ENCODE measurements around the gene RBKS. TPM values are rescaled to one million over a fixed set of nuclear protein-coding genes. Genes with fewer than 3 reads are reported as not detected.

Gene RBKS
- total and polyA plus RNA-seq, 4 donors = 0.90 to 6.5 (median 4.6) TPM

DNA sequence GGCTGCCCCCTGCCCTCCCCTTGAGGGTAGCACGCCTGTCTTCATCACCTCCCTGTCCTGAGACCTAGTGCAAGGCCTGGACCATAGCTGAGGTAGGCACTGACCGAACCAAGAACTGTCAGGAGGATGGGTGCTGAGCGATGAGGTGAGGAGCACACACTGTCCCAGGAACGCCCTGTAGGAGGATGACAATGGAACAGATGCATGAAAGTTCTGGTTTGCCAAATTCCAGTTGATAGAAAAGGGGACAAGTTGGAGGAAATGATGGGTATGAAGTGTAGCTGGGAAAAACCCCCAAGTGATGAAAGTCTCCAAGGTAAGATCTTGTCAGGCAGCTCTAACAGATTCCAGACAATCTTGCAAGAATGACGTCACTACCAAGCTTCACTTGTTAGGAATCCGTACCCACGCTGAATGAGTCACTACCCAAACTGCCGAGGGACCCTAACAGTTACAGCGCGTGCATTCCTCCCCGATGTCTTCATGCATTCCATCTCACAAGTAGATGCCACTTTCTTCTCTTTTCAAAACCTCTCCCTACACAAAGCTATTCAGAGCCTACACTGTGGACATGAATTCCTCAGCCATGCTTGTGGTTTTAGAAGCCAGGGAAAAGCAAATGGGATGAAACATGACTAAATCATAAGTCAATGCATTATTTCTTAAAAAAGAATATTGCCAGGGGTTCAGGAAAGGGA lies 91.1 kb downstream of the RBKS start:
- Histone ChIP-seq H3K4me1 (ENCODE audit: control insufficient read depth in 1 of 2, insufficient read depth in 2 of 2, low read length in 2 of 2) (peaks cover 6 to 21% of the 10 kb centered on the region in 2 donors), H3K27me3 (ENCODE audit: control insufficient read depth in 1 of 2, insufficient read depth in 2 of 2, low read length in 1 of 2) (no peaks in the 10 kb centered on the region), H3K9me3 (ENCODE audit: control insufficient read depth, low read length) (no peaks in the 10 kb centered on the region), H3K4me3 (ENCODE audit: low read length in 2 of 2) (no peak overlapping the region), H3K36me3 (ENCODE audit: control insufficient read depth in 1 of 2, insufficient read depth in 2 of 2, low read length in 1 of 2) (no peaks in the 10 kb centered on the region), H3K27ac (ENCODE audit: low read depth in 1 of 2, low read length in 2 of 2) (peak overlapping the region; percentile 79 to 99)
- 28 to 32% methylated on average over 11 of the region's 11 CpGs for WGBS, 2 donors
- DNase-seq = peak; percentile 87 to 88
- peak; percentile 82 for ATAC-seq (ENCODE audit: low FRiP score)
- intact Hi-C loops (cut with DNase I) = loop anchor here (2.0 to 10.0 kb wide), 6 partner anchors 77 to 598 kb away; partner anchors contain the start of gene FOSL2 (in 1 of the 2)

DNA sequence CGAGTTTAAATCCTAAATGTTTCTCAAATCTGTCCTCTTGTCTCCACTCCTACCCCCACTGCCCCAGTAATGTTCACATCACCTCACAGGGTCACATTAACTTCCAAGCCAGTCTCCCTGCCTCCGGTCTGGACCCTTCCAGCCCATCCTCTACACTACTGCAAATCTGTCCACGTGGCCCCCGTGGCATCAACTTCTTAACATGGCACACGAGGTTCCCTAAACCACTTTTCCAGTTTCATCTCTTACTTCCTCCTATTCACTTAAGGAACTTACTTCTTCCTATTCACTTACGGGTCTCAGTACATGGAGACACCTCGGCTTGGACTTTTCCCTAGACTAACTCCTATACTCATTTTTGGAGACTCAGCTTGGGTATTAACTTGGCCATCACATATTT lies 91.7 kb downstream of the RBKS start:
- intact Hi-C loops (cut with DNase I) = loop anchor here (2.0 to 10.0 kb wide), 6 partner anchors 76 to 599 kb away; partner anchors contain the start of gene FOSL2 (in 1 of the 2)
- Histone ChIP-seq H3K9me3 (ENCODE audit: control insufficient read depth, low read length) (no peaks in the 10 kb centered on the region), H3K36me3 (ENCODE audit: control insufficient read depth in 1 of 2, insufficient read depth in 2 of 2, low read length in 1 of 2) (no peaks in the 10 kb centered on the region), H3K4me3 (ENCODE audit: low read length in 2 of 2) (no peak overlapping the region), H3K27ac (ENCODE audit: low read depth in 1 of 2, low read length in 2 of 2) (peak overlapping the region; percentile 71 to 79), H3K27me3 (ENCODE audit: control insufficient read depth in 1 of 2, insufficient read depth in 2 of 2, low read length in 1 of 2) (no peaks in the 10 kb centered on the region), H3K4me1 (ENCODE audit: control insufficient read depth in 1 of 2, insufficient read depth in 2 of 2, low read length in 2 of 2) (peaks cover 6 to 21% of the 10 kb centered on the region in 2 donors)
- WGBS, 2 donors = 88 to 91% methylated on average over 7 of the region's 7 CpGs
- ATAC-seq (ENCODE audit: low FRiP score) (no peak), DNase-seq (peak in 1 of 2 donors; percentile 54)

DNA sequence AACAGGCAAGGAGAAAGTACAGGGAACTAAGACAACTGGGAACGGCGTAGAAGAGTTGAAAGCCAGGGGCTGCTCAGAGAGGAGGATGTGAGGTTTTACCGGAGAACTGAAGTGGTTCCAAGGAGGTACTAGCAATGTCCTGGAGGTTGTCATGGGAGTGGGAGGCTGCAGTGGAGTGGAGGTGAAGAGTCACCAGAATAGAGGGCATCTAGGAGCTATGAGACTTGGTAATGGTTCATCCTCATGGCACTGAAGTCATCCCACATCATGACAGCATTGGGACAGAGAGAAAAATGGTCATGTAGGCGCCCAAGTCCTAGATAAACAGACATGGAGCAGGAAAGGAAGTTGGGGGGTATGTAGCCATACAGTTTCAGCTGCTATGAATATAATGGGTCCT lies 92.3 kb downstream of the RBKS start:
- DNase-seq (no peak), ATAC-seq (ENCODE audit: low FRiP score) (no peak)
- no peaks in the 10 kb centered on the region for H3K27me3 ChIP-seq (ENCODE audit: control insufficient read depth in 1 of 2, insufficient read depth in 2 of 2, low read length in 1 of 2)
- H3K27ac ChIP-seq (ENCODE audit: low read depth in 1 of 2, low read length in 2 of 2) = peak overlapping the region; percentile 71 to 79
- no peaks in the 10 kb centered on the region for H3K9me3 ChIP-seq (ENCODE audit: control insufficient read depth, low read length)
- H3K4me3 ChIP-seq (ENCODE audit: low read length in 2 of 2) = no peak overlapping the region
- intact Hi-C loops (cut with DNase I) = loop anchor here (2.0 to 10.0 kb wide), 6 partner anchors 76 to 599 kb away; partner anchors contain the start of gene FOSL2 (in 1 of the 2)
- H3K4me1 ChIP-seq (ENCODE audit: control insufficient read depth in 1 of 2, insufficient read depth in 2 of 2, low read length in 2 of 2) = peaks cover 6 to 21% of the 10 kb centered on the region in 2 donors
- 93% methylated on average over 4 of the region's 4 CpGs for WGBS, 2 donors
- no peaks in the 10 kb centered on the region for H3K36me3 ChIP-seq (ENCODE audit: control insufficient read depth in 1 of 2, insufficient read depth in 2 of 2, low read length in 1 of 2)

DNA sequence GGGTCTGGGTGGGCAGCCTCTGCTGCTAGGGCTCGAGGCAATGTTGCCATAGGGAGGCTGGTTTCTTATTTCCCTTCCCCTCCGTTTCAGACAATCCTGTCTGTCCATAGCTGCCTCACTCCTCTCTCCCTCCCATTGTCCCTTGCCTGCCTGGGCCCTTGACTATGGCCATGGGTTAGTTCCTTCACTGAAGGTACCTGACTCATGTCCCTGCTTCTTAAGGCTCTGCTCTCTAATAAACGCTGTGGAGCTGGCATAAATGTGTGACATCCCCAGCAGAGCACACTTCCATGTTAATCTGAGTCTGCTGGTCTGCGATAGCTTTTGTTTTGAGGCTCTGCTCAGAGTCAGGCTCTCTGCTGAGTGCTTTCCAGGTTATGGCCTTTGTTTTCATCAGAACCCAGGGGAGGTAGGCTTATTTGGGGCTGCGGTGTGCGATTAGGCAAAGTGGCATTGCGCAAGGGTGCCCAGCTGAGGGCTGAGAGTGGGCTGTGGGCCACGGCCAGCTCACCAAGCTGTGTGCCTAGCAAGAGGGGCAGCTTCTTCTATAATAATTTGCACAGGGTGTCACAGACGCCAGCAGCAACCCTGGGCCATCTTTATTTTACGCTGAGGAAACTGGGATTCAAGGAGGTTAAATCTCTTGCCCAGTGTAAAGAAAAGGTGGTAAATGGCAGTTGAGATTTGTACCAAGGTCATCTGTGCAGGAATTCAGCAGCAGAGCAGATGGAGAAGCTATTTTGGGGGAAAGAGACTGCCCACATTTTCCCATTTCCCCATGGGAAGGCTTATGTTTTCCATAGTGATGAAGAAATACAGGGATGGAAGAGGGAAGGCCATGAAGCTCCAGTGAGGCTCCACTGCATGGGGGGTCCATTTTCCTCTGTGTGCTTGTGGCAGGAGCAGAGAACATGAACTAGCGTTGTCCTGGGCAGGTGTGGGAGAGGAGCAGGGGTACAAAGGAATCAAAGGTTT lies 93.1 kb downstream of the RBKS start:
- H3K36me3 ChIP-seq (ENCODE audit: control insufficient read depth in 1 of 2, insufficient read depth in 2 of 2, low read length in 1 of 2) = no peaks in the 10 kb centered on the region
- intact Hi-C loops (cut with DNase I) = loop anchor here (5.0 to 10.0 kb wide), 5 partner anchors 75 to 600 kb away; partner anchors contain the start of gene FOSL2 (in 1 of the 2)
- H3K4me1 ChIP-seq (ENCODE audit: control insufficient read depth in 1 of 2, insufficient read depth in 2 of 2, low read length in 2 of 2) = peaks cover 6 to 21% of the 10 kb centered on the region in 2 donors
- no peaks in the 10 kb centered on the region for H3K9me3 ChIP-seq (ENCODE audit: control insufficient read depth, low read length)
- ATAC-seq (ENCODE audit: low FRiP score) (peak; percentile 6), DNase-seq (no peak)
- H3K27ac ChIP-seq (ENCODE audit: low read depth in 1 of 2, low read length in 2 of 2) = peak overlapping the region; percentile 71 to 100
- no peaks in the 10 kb centered on the region for H3K27me3 ChIP-seq (ENCODE audit: control insufficient read depth in 1 of 2, insufficient read depth in 2 of 2, low read length in 1 of 2)
- WGBS, 2 donors = 55 to 56% methylated on average over 11 of the region's 11 CpGs
- no peak overlapping the region for H3K4me3 ChIP-seq (ENCODE audit: low read length in 2 of 2)

DNA sequence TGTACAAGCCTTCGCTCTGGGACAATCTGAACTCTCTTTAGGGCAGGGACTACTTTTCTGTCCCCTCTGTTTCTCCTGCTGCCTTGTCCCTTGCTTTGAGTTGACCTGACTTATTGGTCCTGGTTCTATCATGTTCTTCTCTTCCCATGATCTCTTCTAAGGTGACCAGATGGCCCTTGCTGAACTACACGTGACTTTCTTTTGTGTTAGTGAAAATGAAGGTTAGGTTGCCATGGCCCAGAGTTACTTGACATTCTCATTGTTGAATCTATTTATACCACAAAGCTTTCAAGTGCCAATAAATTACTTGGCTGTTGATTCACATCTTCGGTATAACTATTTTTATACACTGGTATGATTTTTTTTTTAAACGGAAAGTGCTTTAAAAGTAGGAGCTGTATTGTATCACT lies 94.3 kb downstream of the RBKS start:
- Histone ChIP-seq H3K9me3 (ENCODE audit: control insufficient read depth, low read length) (no peaks in the 10 kb centered on the region), H3K4me1 (ENCODE audit: control insufficient read depth in 1 of 2, insufficient read depth in 2 of 2, low read length in 2 of 2) (peaks cover 4 to 21% of the 10 kb centered on the region in 2 donors), H3K27ac (ENCODE audit: low read depth in 1 of 2, low read length in 2 of 2) (peak overlapping the region; percentile 88 to 98), H3K36me3 (ENCODE audit: control insufficient read depth in 1 of 2, insufficient read depth in 2 of 2, low read length in 1 of 2) (no peaks in the 10 kb centered on the region), H3K4me3 (ENCODE audit: low read length in 2 of 2) (no peak overlapping the region), H3K27me3 (ENCODE audit: control insufficient read depth in 1 of 2, insufficient read depth in 2 of 2, low read length in 1 of 2) (no peaks in the 10 kb centered on the region)
- DNase-seq (no peak), ATAC-seq (ENCODE audit: low FRiP score) (peak; percentile 53)
- intact Hi-C loops (cut with DNase I) = loop anchor here (5.0 to 10.0 kb wide), 5 partner anchors 74 to 601 kb away; partner anchors contain the start of gene FOSL2 (in 1 of the 2)
- 3 to 8% methylated on average over 4 of the region's 4 CpGs for WGBS, 2 donors

DNA sequence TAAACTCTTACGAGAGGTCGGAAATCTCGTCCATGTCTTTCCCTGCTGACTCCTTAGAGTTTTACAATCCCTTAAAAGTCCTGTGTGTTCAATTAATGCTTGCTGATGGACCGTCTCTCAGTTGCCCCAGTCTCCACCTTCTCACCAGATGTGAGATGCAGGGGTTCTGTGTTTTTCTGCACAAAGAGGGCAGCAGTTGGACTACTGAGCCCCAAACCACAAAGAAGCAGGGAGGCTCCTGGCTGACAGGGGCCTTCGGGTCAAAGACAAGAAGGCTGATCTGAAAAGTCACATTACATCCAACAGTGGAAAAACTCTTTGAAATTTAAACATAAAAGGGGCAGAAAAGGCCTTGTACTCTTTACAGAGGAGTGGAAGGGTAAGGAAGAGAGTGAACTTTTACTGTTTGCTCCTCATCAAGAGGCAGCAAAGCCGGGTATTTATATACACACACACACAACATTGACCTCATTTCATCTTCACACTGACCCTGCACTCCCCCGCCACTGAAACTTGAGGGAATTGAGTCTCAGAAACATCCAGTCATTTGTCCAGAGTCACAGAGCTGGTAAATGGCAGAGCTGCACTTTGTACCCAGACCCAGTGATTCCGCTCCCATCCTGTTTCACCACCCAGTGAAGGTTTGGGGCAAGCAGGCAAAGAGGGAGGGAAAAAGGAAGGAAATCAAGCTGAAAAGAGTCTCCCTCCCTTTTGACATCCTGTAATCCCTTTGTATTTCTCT lies 94.9 kb downstream of the RBKS start:
- peaks cover 0 to 21% of the 10 kb centered on the region in 2 donors for H3K4me1 ChIP-seq (ENCODE audit: control insufficient read depth in 1 of 2, insufficient read depth in 2 of 2, low read length in 2 of 2)
- ATAC-seq (ENCODE audit: low FRiP score) (peak; percentile 4), DNase-seq (no peak)
- intact Hi-C loops (cut with DNase I) = loop anchor here (5.0 to 10.0 kb wide), 5 partner anchors 73 to 602 kb away; partner anchors contain the start of gene FOSL2 (in 1 of the 2)
- no peaks in the 10 kb centered on the region for H3K36me3 ChIP-seq (ENCODE audit: control insufficient read depth in 1 of 2, insufficient read depth in 2 of 2, low read length in 1 of 2)
- H3K9me3 ChIP-seq (ENCODE audit: control insufficient read depth, low read length) = no peaks in the 10 kb centered on the region
- 83% methylated on average over 8 of the region's 8 CpGs for WGBS, 2 donors
- no peak overlapping the region for H3K4me3 ChIP-seq (ENCODE audit: low read length in 2 of 2)
- H3K27me3 ChIP-seq (ENCODE audit: control insufficient read depth in 1 of 2, insufficient read depth in 2 of 2, low read length in 1 of 2) = no peaks in the 10 kb centered on the region
- peak overlapping the region; percentile 88 to 98 for H3K27ac ChIP-seq (ENCODE audit: low read depth in 1 of 2, low read length in 2 of 2)

DNA sequence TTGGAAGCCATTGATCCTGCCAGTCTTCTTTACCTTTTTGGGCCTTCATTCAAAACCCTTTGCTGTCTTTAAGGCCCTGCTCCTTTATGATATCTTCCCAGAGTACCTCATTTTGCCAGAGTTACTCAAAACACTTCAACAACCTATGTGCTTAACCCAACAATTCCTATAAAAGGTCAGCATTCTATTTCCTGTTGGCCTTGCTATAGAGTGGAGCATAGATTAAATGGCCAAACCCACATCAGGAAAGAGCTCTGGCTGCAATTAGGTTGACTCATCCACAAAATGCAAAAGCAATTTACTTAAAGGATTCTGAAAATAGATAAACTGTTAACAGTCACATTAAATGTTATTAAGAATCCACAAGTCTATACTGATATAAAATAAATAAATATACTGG lies 97.4 kb downstream of the RBKS start:
- H3K4me3 ChIP-seq (ENCODE audit: low read length in 2 of 2) = no peak overlapping the region
- no peak overlapping the region for H3K27ac ChIP-seq (ENCODE audit: low read depth in 1 of 2, low read length in 2 of 2)
- no peaks in the 10 kb centered on the region for H3K9me3 ChIP-seq (ENCODE audit: control insufficient read depth, low read length)
- no peaks in the 10 kb centered on the region for H3K27me3 ChIP-seq (ENCODE audit: control insufficient read depth in 1 of 2, insufficient read depth in 2 of 2, low read length in 1 of 2)
- intact Hi-C loops (cut with DNase I) = loop anchor here in 1 of 2 donors (10.0 kb wide), 1 partner anchor 602 kb away; the partner anchor contains the start of gene FOSL2
- peaks cover 0 to 18% of the 10 kb centered on the region in 2 donors for H3K4me1 ChIP-seq (ENCODE audit: control insufficient read depth in 1 of 2, insufficient read depth in 2 of 2, low read length in 2 of 2)
- no peaks in the 10 kb centered on the region for H3K36me3 ChIP-seq (ENCODE audit: control insufficient read depth in 1 of 2, insufficient read depth in 2 of 2, low read length in 1 of 2)
- ATAC-seq (ENCODE audit: low FRiP score) (no peak), DNase-seq (no peak)

DNA sequence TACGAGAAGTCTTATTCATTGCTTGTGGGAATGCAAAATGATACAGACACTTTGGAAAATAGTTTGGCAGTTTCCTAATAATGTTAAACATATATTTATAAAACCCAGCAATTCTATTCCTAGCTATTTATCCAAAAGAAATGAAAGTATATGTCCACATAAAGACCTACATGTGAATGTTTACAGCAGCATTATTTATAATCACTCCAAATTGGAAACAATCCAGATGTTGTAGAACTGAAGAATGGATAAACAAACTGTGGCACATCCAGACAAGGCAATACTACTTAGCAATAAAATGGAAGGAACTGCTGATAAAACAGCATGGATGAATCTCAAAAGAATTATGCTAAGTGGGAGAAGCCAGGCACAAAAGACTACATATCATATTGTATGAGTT lies 99.4 kb downstream of the RBKS start:
- Histone ChIP-seq H3K4me3 (ENCODE audit: low read length in 2 of 2) (no peak overlapping the region), H3K36me3 (ENCODE audit: control insufficient read depth in 1 of 2, insufficient read depth in 2 of 2, low read length in 1 of 2) (no peaks in the 10 kb centered on the region), H3K27ac (ENCODE audit: low read depth in 1 of 2, low read length in 2 of 2) (no peak overlapping the region), H3K27me3 (ENCODE audit: control insufficient read depth in 1 of 2, insufficient read depth in 2 of 2, low read length in 1 of 2) (no peaks in the 10 kb centered on the region), H3K4me1 (ENCODE audit: control insufficient read depth in 1 of 2, insufficient read depth in 2 of 2, low read length in 2 of 2) (peaks cover 0 to 7% of the 10 kb centered on the region in 2 donors), H3K9me3 (ENCODE audit: control insufficient read depth, low read length) (no peaks in the 10 kb centered on the region)
- no peak for ATAC-seq (ENCODE audit: low FRiP score)
- no peak for DNase-seq
- 93 to 97% methylated on average over 1 of the region's 1 CpG for WGBS, 2 donors
- intact Hi-C loops (cut with DNase I) = loop anchor here in 1 of 2 donors (10.0 kb wide), 1 partner anchor 604 kb away; the partner anchor contains the start of gene FOSL2

All from aorta (tissue), 5 donors.